GM12873 (cell line): ENCODE results near the gene RASIP1.

ENCODE experiments used
- CTCF ChIP-seq: IDR thresholded peaks from 2 replicates; pipeline ENCODE4 v1.5.1; 2012; ENCODE audit warnings: low read depth, mild to moderate bottlenecking, moderate library complexity, low read length, control low read depth; ENCODE audit not compliant: insufficient read depth; ENCODE audit errors: missing control alignments

RASIP1 gene

DNA sequence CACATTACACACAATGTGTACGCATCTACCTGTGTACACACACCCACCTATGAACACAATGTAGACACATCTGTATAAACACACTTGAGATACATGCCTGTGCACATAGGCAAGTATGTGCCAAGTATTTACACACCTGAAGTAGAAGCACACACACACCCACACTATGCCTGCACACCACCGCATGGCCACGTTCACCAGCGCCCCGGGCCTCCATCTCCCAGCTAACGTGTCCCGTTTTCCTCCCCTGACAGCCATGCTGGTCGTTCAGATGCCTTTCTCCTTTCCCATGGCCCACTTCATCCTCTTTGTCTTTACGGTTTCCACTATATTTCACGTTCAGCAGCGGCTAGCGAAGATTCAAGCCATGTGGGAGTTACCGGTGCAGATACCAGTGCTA, 37.7 kb downstream of the RASIP1 start:
- TF ChIP-seq CTCF: no peak

GRCh38 chr19:48698046-48698445, 42.4 kb downstream of the RASIP1 start:
- no peak for TF ChIP-seq CTCF

DNA sequence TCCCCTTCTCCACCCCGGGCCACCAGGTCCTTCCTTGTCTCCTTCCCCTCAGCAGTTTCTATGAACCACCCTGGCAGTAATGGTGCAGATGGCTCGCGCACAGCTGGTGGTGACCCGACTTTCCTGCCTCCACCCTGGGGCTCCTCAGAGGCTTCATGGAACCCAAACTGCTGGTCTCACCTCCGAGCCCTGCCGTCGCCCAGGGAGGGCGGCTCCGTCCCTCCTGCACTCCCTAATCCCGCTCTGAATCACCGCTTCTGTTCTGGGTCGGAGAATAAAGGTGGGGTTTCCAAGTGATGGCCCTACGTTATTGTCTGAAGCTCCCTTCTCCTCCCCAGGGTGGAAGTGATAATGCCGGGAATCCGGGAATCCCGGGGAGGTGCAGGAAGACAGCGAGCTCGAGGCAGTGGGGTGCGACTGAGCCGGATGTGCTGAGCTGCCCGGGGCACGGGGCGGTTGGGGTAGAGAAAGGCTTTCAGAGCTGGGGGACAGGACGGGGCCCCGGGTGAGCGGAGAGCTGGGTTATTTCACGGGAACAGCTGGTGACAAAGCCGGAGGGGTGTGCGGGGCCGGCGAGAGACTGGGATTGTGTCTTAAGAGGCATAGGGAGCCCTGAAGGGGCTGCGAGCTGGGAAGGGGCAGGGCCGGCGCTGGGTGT, 43.9 kb downstream of the RASIP1 start:
- no peak for TF ChIP-seq CTCF

DNA sequence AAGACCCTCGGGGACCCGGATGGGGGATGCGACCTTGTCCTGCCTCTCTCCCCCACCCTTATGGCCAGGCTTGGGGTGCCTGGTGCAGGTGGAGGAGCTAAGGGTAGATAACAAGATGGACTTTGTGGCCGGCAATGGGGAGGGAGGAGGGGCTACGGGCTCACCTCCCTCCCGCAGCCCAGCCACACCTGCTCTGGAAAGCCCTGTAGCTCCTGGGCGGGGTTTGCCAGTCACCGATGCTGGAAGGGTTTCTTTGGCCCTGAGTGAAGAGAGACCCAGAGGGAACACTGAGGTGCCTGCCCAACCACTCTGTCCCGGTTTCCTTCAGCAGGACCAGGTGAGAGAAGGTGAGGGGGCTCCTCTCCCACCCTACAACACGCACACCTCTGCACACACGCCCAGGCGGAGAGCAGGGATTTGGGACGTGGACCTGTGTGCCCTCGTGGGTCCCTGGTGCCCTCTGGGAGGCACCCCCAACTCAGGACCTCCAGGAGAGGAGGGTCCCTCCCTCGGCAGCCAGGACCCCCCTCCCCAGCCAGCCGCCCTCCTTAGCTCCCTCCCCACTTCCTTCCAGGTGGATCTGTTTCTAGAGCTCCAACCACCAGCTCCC, 44.6 kb downstream of the RASIP1 start, which contains the start of gene FUT2:
TSS of gene FUT2 (plus strand) at position 229 of the 610 bp plus-strand sequence. CDS start 6,986 bp downstream, outside the sequence.
- TF ChIP-seq CTCF: no peak

DNA sequence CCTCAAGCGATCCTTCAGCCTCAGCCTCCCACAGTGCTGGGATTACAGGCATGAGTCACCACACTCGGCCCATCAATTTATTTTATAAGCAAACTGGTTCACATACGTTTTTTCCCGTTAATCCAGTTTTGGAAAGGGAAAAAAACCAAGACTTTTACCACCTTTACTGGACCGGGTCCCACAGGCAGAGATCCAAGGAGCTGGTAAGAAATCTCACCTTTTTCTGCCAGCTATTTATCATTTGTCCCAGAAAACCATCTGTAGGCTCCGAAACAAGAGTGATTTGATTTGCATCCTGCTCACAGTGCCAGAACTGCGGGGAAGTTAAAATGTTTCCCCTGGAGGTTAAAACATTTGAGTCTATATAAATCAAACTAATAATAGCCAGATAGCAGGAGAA, 51.0 kb downstream of the RASIP1 start:
- TF ChIP-seq CTCF: no peak

DNA sequence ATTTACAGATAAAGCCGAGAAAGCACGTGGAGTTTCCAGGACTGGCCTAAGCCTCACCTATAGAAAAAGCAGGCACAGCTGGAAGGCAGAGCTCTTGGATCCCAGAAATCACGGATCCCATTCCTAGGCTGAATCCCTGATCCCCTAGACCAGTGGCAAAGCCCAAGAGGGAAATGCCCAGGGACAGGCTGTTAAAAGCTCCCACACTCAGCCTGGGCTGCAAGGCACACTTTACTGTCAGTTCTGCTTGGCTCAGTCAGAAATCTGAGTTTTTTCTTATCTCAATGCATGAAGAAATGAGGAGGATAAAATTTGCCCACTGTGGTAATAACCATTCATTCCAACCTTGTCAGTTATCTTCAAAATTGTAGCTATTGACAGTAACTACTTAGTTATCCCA, 52.6 kb downstream of the RASIP1 start:
- no peak for TF ChIP-seq CTCF

GRCh38 chr19:48686088-48686487, 54.3 kb downstream of the RASIP1 start:
- no peak for TF ChIP-seq CTCF
